HT-29 (cell line): ENCODE data around the gene MBTPS1. TPM values are rescaled to one million over a fixed set of nuclear protein-coding genes. Genes with fewer than 3 reads are reported as not detected.
A peak's percentile ranks its signal among the peaks of the same experiment; 100 is the strongest.

Experiments
- DNase-seq: peaks from one replicate; pipeline ENCODE4 v3.0.0-alpha.2; 2015; ENCODE audit warnings: low spot score
- total RNA-seq: library from RNA; depleted of rRNA; stranded (reverse); fragments of >200 nt; shearing (Covaris generic); gene quantifications from 2 replicates; pipeline ENCODE4 v1.2.3, GENCODE V29; 2014

MBTPS1 gene
- total RNA-seq, 1 experiment from 2014 or later, result 57.4 TPM

- no peak for DNase-seq
Measured at GRCh38 chr16:84103678-84104077, 13.1 kb downstream of the MBTPS1 start.

GRCh38 chr16:84098939-84099338 is 17.8 kb downstream of the MBTPS1 start:
- DNase-seq, result no peak

- peak; percentile 55 for DNase-seq
Measured at GRCh38 chr16:84096447-84097005, 20.2 kb downstream of the MBTPS1 start.

- no peak for DNase-seq
Measured at GRCh38 chr16:84095466-84095865, 21.3 kb downstream of the MBTPS1 start.

GRCh38 chr16:84093879-84094270 is 22.9 kb downstream of the MBTPS1 start:
- DNase-seq, result no peak

GRCh38 chr16:84093120-84093878 is 23.4 kb downstream of the MBTPS1 start:
- no peak for DNase-seq

GRCh38 chr16:84091460-84091859 is 25.3 kb downstream of the MBTPS1 start:
- DNase-seq, result no peak

- DNase-seq, result no peak
Measured at GRCh38 chr16:84090211-84090610, 26.5 kb downstream of the MBTPS1 start.

GRCh38 chr16:84088695-84089395 is 27.9 kb downstream of the MBTPS1 start:
- DNase-seq, result peak; percentile 3

GRCh38 chr16:84087466-84088151 is 29.1 kb downstream of the MBTPS1 start:
- DNase-seq, result no peak

- no peak for DNase-seq
Measured at GRCh38 chr16:84087001-84087400, 29.7 kb downstream of the MBTPS1 start.

- DNase-seq, result no peak
Measured at GRCh38 chr16:84086341-84086740, 30.4 kb downstream of the MBTPS1 start.

- no peak for DNase-seq
Measured at GRCh38 chr16:84085773-84086172, 31.0 kb downstream of the MBTPS1 start.

- no peak for DNase-seq
Measured at GRCh38 chr16:84085271-84085667, 31.5 kb downstream of the MBTPS1 start.

- peak; percentile 83 for DNase-seq
Measured at GRCh38 chr16:84084570-84085270, 32.0 kb downstream of the MBTPS1 start.

- DNase-seq, result no peak
Measured at GRCh38 chr16:84082835-84083569, 33.7 kb downstream of the MBTPS1 start.

- DNase-seq, result no peak
Measured at GRCh38 chr16:84082110-84082509, 34.6 kb downstream of the MBTPS1 start.

- no peak for DNase-seq
Measured at GRCh38 chr16:84081446-84081989, 35.2 kb downstream of the MBTPS1 start.

GRCh38 chr16:84080813-84081212 is 35.9 kb downstream of the MBTPS1 start:
- DNase-seq, result no peak

GRCh38 chr16:84080378-84080777 is 36.4 kb downstream of the MBTPS1 start:
- DNase-seq, result no peak

GRCh38 chr16:84079664-84080063 is 37.1 kb downstream of the MBTPS1 start:
- DNase-seq, result no peak
